Measurements from ENCODE around the gene SCAI.

DNA sequence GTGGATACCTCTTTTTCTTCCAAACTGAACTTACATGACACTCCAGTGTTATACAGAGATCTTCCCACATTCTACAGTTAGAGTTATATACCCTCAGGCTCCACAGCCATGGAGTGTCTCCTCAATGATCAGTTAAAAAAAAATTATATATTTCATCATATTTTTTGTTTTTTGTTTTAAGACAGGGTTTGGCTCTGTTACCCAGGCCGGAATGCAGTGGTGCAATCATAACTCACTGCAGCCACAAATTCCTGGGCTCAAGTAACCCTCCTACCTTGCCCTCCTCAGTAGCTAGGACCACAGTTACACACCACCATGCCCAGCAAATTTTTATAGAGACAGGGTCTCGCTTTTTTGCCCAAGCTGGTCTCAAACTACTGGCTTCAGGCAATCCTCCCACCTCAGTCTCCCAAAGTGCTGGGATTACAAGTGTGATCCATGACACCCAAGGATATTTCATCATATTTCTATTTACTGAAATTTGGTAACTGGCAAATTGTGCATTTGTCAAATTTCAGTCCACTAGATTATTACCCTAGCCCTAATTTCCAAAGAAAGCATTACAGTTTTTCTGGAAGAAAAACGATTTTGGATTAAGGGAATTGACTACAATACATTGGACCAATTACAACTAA is 18.1 kb upstream of the SCAI start:
- TF ChIP-seq CTCF (conservative IDR thresholded peaks at IDR 0.05; ENCODE audit: low read length) (no peak), EZH2phosphoT487 (IDR thresholded peaks at IDR 0.05; ENCODE audit: borderline replicate concordance, low read depth, low read length) (no peak)

Data from OCI-LY7 (cell line).